Smooth muscle cell (in vitro differentiated cells): ENCODE data around the gene MXI1. TPM values are rescaled to one million over a fixed set of nuclear protein-coding genes. Genes with fewer than 3 reads are reported as not detected.

Experiments used
- DNase-seq: peaks from one replicate; lab custom pipeline; 2025; ENCODE audit not compliant: unreplicated experiment; lab: John Stamatoyannopoulos, UW
- H2AFZ ChIP-seq: fragments of 200-600 bp; sonication (generic); 2 replicates; pipeline ENCODE4 v1.6.0; 2016; ENCODE audit warnings: antibody characterized with exemption, low read depth, mild to moderate bottlenecking
- H3F3A ChIP-seq: fragments of 200-600 bp; sonication (generic); 2 replicates; pipeline ENCODE4 v1.6.0; 2017; ENCODE audit warnings: antibody characterized with exemption, low read depth
- H3K27ac ChIP-seq: fragments of 200-600 bp; sonication (generic); 2 replicates; pipeline ENCODE4 v1.5.1; 2016; ENCODE audit warnings: low read depth, mild to moderate bottlenecking
- H3K27me3 ChIP-seq: fragments of 200-600 bp; sonication (generic); 2 replicates; pipeline ENCODE4 v1.6.1; 2016; ENCODE audit warnings: low read depth, mild to moderate bottlenecking
- H3K36me3 ChIP-seq: fragments of 200-600 bp; sonication (generic); 2 replicates; pipeline ENCODE4 v1.5.1; 2016; ENCODE audit warnings: low read depth
- H3K4me1 ChIP-seq: fragments of 200-600 bp; sonication (generic); 2 replicates; pipeline ENCODE4 v1.5.1; 2016; ENCODE audit warnings: low read depth
- H3K4me2 ChIP-seq: fragments of 200-600 bp; sonication (generic); 2 replicates; pipeline ENCODE4 v1.6.0; 2016; ENCODE audit warnings: mild to moderate bottlenecking
- H3K4me3 ChIP-seq: fragments of 200-600 bp; sonication (generic); 2 replicates; pipeline ENCODE4 v1.5.1; 2016; ENCODE audit warnings: mild to moderate bottlenecking
- H3K79me2 ChIP-seq: fragments of 200-600 bp; sonication (generic); 2 replicates; pipeline ENCODE4 v1.6.0; 2016; ENCODE audit warnings: low read depth, mild to moderate bottlenecking
- H3K9ac ChIP-seq: fragments of 200-600 bp; sonication (generic); 2 replicates; pipeline ENCODE4 v1.6.0; 2016; ENCODE audit warnings: low read depth
- H3K9me3 ChIP-seq: fragments of 200-600 bp; sonication (generic); replicated peaks from 2 replicates; pipeline ENCODE4 v1.5.1; 2016; ENCODE audit warnings: low read depth
- H4K20me1 ChIP-seq: fragments of 200-600 bp; sonication (generic); 2 replicates; pipeline ENCODE4 v1.6.0; 2016; ENCODE audit warnings: low read depth
- WGBS: methylation state at CpG from one replicate; pipeline ENCODE4 v1.1.7; 2016; ENCODE audit warnings: low lambda C conversion rate; 5-methylcytosine and 5-hydroxymethylcytosine counted together
- polyA plus RNA-seq: library from polyadenylated mRNA; unstranded; fragments of >200 nt; fragmentation: Nextera tagmentation; extraction: Ambion mirVana; gene quantifications from 2 replicates; pipeline ENCODE4 v1.2.1, GENCODE V29; 2016
- total RNA-seq: library from RNA; depleted of rRNA; stranded (reverse); fragments of >200 nt; gene quantifications from 2 replicates; pipeline ENCODE4 v1.2.3, GENCODE V29; 2014
- TF ChIP-seq, protein P1 (sequence below): fragments of 200-600 bp; sonication (generic); IDR thresholded peaks from 2 replicates; pipeline ENCODE4 v1.5.1; 2017; ENCODE audit warnings: borderline replicate concordance, mild to moderate bottlenecking, antibody characterized with exemption; ENCODE audit not compliant: insufficient read depth, poor library complexity, severe bottlenecking

Gene MXI1
- total and polyA plus RNA-seq, 2 experiments from 2014 or later = 35.9 to 52.3 TPM

DNA sequence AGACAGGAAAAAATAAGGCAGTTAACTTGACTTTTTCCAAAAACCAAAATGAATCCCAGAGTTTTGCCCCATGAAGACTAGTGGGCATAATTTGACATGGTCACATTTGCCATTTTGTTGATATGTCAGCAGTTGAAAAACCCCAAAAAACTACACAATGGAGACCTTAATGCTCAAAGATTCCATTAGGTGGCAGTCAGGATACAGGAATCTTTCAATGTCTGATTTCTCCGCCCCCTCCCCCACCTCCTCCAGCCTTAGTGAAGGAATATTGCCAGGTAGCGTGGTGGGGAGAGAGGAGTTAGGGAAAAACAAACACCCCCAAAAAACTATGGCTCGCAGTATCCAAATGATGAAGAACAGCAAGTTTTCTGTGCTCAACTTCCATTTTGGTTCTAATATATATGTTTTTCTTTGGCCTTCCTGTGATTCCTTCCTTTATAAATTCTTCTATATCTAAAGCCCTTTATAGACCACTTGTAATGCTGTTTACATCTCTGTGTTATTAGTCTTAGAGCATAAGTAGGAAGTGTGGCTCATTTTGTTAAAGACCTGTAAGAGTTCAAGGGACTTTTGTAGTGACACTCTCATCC lies 104.0 kb downstream of the MXI1 start:
- TF ChIP-seq, protein P1, sequence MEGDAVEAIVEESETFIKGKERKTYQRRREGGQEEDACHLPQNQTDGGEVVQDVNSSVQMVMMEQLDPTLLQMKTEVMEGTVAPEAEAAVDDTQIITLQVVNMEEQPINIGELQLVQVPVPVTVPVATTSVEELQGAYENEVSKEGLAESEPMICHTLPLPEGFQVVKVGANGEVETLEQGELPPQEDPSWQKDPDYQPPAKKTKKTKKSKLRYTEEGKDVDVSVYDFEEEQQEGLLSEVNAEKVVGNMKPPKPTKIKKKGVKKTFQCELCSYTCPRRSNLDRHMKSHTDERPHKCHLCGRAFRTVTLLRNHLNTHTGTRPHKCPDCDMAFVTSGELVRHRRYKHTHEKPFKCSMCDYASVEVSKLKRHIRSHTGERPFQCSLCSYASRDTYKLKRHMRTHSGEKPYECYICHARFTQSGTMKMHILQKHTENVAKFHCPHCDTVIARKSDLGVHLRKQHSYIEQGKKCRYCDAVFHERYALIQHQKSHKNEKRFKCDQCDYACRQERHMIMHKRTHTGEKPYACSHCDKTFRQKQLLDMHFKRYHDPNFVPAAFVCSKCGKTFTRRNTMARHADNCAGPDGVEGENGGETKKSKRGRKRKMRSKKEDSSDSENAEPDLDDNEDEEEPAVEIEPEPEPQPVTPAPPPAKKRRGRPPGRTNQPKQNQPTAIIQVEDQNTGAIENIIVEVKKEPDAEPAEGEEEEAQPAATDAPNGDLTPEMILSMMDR = peak; percentile 64
- 14% methylated on average over 3 of the region's 3 CpGs for WGBS
- Histone ChIP-seq H3K9ac (no peak overlapping the region), H3K4me2 (peak overlapping the region; percentile 52), H3K36me3 (no peaks in the 10 kb centered on the region), H3K27me3 (peaks cover 9% of the 10 kb centered on the region), H3K79me2 (no peaks in the 10 kb centered on the region), H3K27ac (no peak overlapping the region), H3K9me3 (no peaks in the 10 kb centered on the region), H2AFZ (no peak overlapping the region), H3F3A (no peaks in the 10 kb centered on the region), H3K4me3 (no peak overlapping the region), H4K20me1 (no peaks in the 10 kb centered on the region), H3K4me1 (no peaks in the 10 kb centered on the region)
- no peak for DNase-seq

DNA sequence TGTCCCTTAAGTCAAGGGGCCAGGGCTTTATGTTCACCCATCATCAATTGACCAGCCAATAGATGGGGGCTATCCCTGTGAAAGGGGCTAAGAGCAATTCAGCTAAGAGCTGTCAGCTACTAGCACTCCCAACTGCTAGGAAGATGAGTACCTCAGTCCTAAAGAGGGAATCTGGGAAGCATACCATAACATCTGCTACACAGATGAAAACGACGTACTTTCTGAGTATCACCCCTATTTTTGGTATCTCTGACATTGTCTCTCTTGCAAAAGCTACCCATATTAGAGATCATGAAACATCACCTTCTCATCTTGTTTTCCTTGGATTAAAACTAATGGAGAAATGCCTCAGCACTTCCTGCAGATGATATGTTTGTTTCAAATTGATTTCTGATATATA lies 104.8 kb downstream of the MXI1 start:
- H3K4me1 ChIP-seq = no peaks in the 10 kb centered on the region
- no peaks in the 10 kb centered on the region for H3K36me3 ChIP-seq
- H2AFZ ChIP-seq = no peak overlapping the region
- no peaks in the 10 kb centered on the region for H3K9me3 ChIP-seq
- H3K4me3 ChIP-seq = no peak overlapping the region
- H3K27me3 ChIP-seq = peaks cover 9% of the 10 kb centered on the region
- no peak for DNase-seq
- no peak overlapping the region for H3K27ac ChIP-seq
- TF ChIP-seq, protein P1 = no peak
- H4K20me1 ChIP-seq = no peaks in the 10 kb centered on the region
- WGBS = 87% methylated on average over 2 of the region's 2 CpGs
- H3F3A ChIP-seq = no peaks in the 10 kb centered on the region
- H3K9ac ChIP-seq = no peak overlapping the region
- no peak overlapping the region for H3K4me2 ChIP-seq
- no peaks in the 10 kb centered on the region for H3K79me2 ChIP-seq

DNA sequence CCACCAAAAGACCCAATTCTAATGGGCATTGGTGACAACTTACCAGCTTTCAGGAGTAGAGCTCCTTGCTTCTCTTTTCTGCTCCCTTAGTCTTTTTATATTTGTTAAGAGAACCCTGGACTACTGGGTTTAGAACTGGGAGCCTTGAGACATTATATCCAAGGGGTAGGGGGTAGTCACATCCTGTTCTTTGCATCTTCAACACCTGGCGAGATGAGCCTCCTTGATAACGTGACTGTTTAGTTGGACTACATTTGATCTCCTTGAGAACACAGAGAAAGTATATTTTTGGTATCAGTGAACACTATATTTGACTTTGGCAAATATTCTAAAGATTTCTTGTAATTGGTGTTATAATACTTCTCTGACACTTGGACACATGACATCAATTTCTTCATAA lies 106.3 kb downstream of the MXI1 start:
- Histone ChIP-seq H3K27me3 (peaks cover 9% of the 10 kb centered on the region), H3K9ac (no peak overlapping the region), H3K4me3 (no peak overlapping the region), H3F3A (no peaks in the 10 kb centered on the region), H3K9me3 (no peaks in the 10 kb centered on the region), H3K36me3 (no peaks in the 10 kb centered on the region), H3K79me2 (no peaks in the 10 kb centered on the region), H4K20me1 (no peaks in the 10 kb centered on the region), H2AFZ (no peak overlapping the region), H3K4me2 (no peak overlapping the region), H3K27ac (no peak overlapping the region), H3K4me1 (no peaks in the 10 kb centered on the region)
- DNase-seq = no peak
- TF ChIP-seq, protein P1 = no peak
- WGBS = 95% methylated on average over 2 of the region's 2 CpGs
